22Rv1 (cell line): ENCODE measurements around the gene ZNF622.

Experiments used
- H3K27ac ChIP-seq: fragments of 450-650 bp; 2 replicates; pipeline ENCODE4 v1.5.1; 2017
- ZFX ChIP-seq: fragments of 450-650 bp; IDR thresholded peaks from 2 replicates; pipeline ENCODE4 v1.6.1; 2017; ENCODE audit warnings: antibody characterized with exemption, borderline replicate concordance
- TF ChIP-seq, protein P1 (sequence below): fragments of 450-650 bp; IDR thresholded peaks from 2 replicates; pipeline ENCODE4 v1.5.1; 2017; ENCODE audit warnings: mild to moderate bottlenecking

ZNF622 gene

DNA sequence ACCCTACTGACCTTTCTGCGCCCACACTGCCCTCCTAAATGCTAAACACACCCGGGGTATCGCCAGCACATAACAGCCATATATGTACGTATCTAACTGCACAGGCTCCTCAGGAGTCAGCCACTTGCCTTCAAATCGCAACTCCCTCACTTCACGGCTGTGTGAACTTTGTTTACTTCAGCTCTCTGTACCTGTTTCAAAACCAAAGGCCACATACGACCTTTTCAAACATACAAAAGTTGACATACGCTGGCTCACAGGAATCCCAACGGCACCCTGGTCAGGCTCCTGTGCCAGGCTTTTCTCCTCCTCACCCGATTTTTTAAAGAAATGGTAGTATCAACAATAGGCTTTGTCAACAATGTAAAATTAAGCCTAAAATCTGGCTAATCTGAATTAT, 39.0 kb upstream of the ZNF622 start:
- H3K27ac ChIP-seq = no peak overlapping the region
- TF ChIP-seq, protein P1, sequence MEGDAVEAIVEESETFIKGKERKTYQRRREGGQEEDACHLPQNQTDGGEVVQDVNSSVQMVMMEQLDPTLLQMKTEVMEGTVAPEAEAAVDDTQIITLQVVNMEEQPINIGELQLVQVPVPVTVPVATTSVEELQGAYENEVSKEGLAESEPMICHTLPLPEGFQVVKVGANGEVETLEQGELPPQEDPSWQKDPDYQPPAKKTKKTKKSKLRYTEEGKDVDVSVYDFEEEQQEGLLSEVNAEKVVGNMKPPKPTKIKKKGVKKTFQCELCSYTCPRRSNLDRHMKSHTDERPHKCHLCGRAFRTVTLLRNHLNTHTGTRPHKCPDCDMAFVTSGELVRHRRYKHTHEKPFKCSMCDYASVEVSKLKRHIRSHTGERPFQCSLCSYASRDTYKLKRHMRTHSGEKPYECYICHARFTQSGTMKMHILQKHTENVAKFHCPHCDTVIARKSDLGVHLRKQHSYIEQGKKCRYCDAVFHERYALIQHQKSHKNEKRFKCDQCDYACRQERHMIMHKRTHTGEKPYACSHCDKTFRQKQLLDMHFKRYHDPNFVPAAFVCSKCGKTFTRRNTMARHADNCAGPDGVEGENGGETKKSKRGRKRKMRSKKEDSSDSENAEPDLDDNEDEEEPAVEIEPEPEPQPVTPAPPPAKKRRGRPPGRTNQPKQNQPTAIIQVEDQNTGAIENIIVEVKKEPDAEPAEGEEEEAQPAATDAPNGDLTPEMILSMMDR = no peak
- TF ChIP-seq ZFX = no peak

DNA sequence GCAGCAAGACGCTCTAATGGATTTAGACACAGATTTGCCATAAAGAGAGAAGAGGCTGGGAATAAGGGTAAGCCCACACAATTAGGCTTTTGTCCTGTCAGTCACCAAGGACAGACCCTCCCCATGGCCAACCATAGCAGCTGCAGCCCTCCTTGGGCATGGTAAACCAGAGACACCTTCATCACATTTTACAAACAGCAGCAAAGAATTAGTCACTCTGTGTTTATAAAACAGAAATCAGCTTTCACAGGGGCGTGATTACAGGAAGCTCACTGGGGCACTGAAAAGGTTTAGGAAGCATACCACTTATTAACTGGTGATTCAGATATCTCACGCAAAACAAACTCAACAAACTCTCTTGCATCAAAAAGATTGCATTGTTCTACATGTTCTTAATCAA, 37.3 kb upstream of the ZNF622 start:
- no peak overlapping the region for H3K27ac ChIP-seq
- TF ChIP-seq, protein P1 = no peak
- no peak for TF ChIP-seq ZFX

DNA sequence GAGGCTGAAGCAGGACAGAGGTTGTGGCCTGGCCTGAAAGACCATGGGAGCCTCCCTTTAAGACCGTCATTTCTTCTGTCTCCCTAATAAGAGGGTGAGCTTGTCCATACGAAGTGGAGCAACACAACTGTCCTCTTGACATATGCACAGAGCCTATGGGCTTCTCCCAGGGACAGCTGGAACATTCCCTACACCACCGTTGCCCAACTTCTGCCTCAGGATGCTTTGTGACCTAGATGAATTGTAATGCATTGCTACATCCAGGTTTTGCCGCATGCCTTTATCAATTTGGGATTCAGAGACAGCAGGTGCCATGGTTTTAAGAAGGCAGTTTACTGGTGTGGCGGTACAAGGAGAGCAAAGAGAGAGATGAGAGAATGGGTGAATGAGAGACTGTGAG, 34.4 kb upstream of the ZNF622 start:
- no peak overlapping the region for H3K27ac ChIP-seq
- no peak for TF ChIP-seq ZFX
- TF ChIP-seq, protein P1 = no peak

DNA sequence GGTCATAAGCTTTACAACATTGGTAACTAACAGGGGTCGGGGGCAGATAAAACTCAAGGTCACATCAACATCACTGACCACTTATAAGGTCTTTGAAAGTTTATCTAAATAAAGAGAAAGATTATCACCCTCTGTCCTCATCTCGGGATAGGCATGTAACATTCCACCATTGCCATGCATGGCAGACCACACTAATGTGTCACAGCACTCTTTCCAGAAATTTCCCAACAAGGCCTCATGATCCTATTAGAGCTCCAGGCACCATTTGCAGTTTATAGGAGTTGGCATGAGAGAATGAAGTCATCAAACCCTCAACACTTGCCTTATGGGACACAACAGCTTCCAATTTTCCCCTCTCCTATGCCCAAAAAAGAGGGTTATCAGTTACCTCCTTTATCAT, 31.9 kb upstream of the ZNF622 start:
- TF ChIP-seq ZFX = no peak
- no peak overlapping the region for H3K27ac ChIP-seq

DNA sequence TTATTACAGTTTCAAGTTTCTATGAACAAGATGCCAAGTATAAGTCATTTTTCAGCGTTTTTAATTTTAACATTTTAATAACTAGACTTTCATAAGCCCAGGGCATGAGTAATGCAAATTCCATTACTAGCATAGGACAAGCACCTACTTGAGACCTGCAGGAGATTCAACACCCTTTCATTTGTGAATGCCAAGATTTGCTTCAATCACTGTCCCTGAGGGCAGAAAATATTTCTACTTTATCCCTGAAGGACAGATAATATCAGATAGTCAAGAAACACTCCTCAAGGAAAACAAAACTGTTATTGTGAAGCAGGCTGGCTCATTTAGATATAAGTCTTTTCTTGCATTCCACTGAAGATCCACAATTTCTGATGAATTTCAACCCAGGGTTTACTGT, 27.7 kb upstream of the ZNF622 start:
- no peak for TF ChIP-seq ZFX
- TF ChIP-seq, protein P1 = no peak
- H3K27ac ChIP-seq = peak overlapping the region; percentile 24; the same call in 1 of the 2 replicates

DNA sequence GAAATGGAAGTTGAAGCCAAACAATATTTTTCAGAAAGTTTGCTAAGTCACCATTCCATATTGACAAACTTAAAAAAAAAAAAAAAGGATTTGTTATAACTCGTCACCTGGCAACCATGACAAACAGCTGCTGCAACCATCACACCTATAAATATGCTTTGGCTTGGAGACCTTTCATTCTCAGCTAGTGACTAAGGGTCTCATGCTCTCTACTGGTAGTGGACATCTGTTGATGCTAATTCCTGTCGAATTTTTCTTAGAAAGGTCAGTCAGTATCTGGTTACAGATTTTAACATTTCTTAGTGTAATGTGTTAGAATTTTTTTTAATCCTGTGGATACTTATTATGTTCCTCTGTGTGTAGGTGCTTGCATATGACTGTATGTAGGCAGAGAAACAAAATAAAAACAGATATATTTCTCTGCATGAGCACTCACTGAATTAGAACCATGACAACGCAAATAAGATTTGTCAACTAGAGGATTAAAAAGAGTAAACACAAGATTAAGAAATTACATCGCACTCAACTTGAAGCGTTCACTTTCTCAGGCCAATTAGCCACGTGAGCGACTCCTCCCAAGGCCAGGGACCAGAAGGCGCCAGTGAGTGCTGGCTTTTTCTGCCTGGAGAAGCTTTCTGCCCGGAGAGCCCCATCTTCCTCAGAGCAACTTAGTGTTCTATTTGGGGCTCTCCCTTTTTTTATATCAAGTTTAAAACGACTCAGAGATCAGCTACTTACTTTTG, 27.0 kb upstream of the ZNF622 start:
- H3K27ac ChIP-seq = peak overlapping the region; percentile 24; the same call in 1 of the 2 replicates
- TF ChIP-seq ZFX = no peak
- TF ChIP-seq, protein P1 = no peak

DNA sequence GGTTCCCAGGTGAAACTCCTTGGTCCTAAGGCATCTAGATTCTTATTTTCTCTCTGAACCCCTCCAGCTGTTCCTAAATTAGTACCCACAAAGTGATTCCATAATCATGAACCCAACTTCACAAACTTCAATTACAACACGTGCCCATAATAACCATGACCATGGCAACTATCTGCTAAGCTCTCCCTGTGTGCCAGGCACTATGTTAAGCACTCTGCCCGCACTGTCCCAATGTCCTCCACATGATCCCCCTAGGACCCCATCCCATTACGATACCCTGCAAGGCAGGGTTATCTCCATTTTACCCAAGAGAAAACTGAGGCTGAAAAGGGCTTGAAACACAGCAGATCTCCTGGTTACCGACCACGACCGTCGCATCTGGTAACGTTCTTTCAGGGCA, 25.3 kb upstream of the ZNF622 start:
- no peak overlapping the region for H3K27ac ChIP-seq
- TF ChIP-seq ZFX = no peak
- TF ChIP-seq, protein P1 = no peak

DNA sequence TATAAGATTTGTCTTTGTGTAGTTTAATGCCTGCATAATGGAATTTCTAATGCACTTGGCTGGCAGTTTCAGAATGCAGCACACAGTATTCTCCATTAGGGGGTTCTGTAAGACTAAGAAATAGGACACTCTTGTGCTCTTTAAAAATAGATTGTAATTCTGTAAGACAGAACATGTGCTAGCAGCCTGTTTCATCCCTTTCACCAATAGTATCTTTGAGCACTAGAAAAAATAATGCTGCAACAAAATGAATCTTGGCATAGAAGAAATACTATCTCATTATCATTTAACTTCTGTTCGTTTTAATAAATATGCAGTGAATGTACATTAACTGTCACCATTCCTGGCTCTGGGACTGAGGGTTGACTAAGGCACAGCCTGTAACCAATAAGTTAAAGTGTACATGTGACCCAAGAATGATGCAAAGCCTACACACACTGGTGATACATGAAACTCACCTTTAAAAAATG, 23.8 kb upstream of the ZNF622 start:
- no peak for TF ChIP-seq ZFX
- TF ChIP-seq, protein P1 = peak; percentile 68
- no peak overlapping the region for H3K27ac ChIP-seq
